GM12878 (cell line): ENCODE data around the gene SPA17. TPM values are rescaled to one million over a fixed set of nuclear protein-coding genes. Genes with fewer than 3 reads are reported as not detected.

Experiments
- ATAC-seq: fragments of 200-7000 bp; cut with Tn5 transposase; 3 replicates; pipeline ENCODE4 v1.9.1; 2020; ENCODE audit warnings: mild to moderate bottlenecking, moderate library complexity
- BruUV-seq: library from RNA; stranded (reverse); fragments of 400-500 nt; replicated peaks from 2 replicates; lab custom pipeline; 2021; lab: Mats Ljungman, UMichigan
- CTCF ChIA-PET: fragments of 300-600 bp; sonication (Branson Sonifier 250); formaldehyde crosslinking; extraction: SDS; loops from one replicate; lab custom pipeline; 2021; ENCODE audit warnings: inconsistent platforms; lab: Yijun Ruan, JAX
- POLR2A ChIA-PET: fragments of 350-600 bp; formaldehyde crosslinking; extraction: SDS; loops from one replicate; lab custom pipeline; 2021; ENCODE audit warnings: inconsistent platforms; lab: Charles Lee
- RAD21 ChIA-PET: fragments of 300-600 bp; sonication (Branson Sonifier 250); formaldehyde crosslinking; loops from one replicate; lab custom pipeline; 2023; ENCODE audit warnings: antibody characterized with exemption; ENCODE audit not compliant: unreplicated experiment; lab: Charles Lee
- SMC1A ChIA-PET: fragments of 300-600 bp; sonication (Branson Sonifier 250); formaldehyde crosslinking; loops from one replicate; lab custom pipeline; 2023; ENCODE audit not compliant: unreplicated experiment, uncharacterized antibody; lab: Charles Lee
- DNase-seq: peaks from one replicate; pipeline ENCODE4 v3.0.0-alpha.2; 2011; ENCODE audit warnings: low read depth, low spot score
- FAIRE-seq: peaks from 3 replicates; lab custom pipeline; 2011; peaks lifted over from hg19 to GRCh38; lab: Jason Lieb, UNC
- H2AFZ ChIP-seq: 2 replicates; pipeline ENCODE4 v1.6.0; 2011; ENCODE audit warnings: low read depth, low read length, control low read depth; ENCODE audit not compliant: control insufficient read depth
- H3K27ac ChIP-seq: 2 replicates; pipeline ENCODE4 v1.5.1; 2011; ENCODE audit warnings: control low read depth; ENCODE audit not compliant: control insufficient read depth, insufficient read depth
- H3K27me3 ChIP-seq, 2 experiments: replicated peaks in 1 of 2; 2 replicates each; pipeline versions ENCODE4 v1.6.0 to v1.6.1; 2011; ENCODE audit warnings: low read length in 1 of 2; ENCODE audit not compliant: control insufficient read depth in 2 of 2, insufficient read depth in 2 of 2
- H3K36me3 ChIP-seq, 2 experiments: 2 replicates each; pipeline ENCODE4 v1.5.1; 2011; ENCODE audit warnings: low read length in 1 of 2; ENCODE audit not compliant: control insufficient read depth in 2 of 2, insufficient read depth in 2 of 2
- H3K4me1 ChIP-seq: 2 replicates; pipeline ENCODE4 v1.6.1; 2011; ENCODE audit warnings: mild to moderate bottlenecking, low read length, moderate library complexity, mixed read lengths; ENCODE audit not compliant: control insufficient read depth, insufficient read depth
- H3K4me2 ChIP-seq: 2 replicates; pipeline ENCODE4 v1.6.0; 2011; ENCODE audit warnings: control low read depth; ENCODE audit not compliant: control insufficient read depth, insufficient read depth
- H3K4me3 ChIP-seq: fragments of 200-600 bp; sonication (generic); 2 replicates; pipeline ENCODE4 v1.5.1; 2016
- H3K79me2 ChIP-seq: 2 replicates; pipeline ENCODE4 v1.6.0; 2011; ENCODE audit warnings: low read length; ENCODE audit not compliant: control insufficient read depth, insufficient read depth
- H3K9ac ChIP-seq: 2 replicates; pipeline ENCODE4 v1.8.0; 2011; ENCODE audit warnings: low read length, control low read depth, mixed read lengths; ENCODE audit not compliant: control insufficient read depth, insufficient read depth
- H3K9me3 ChIP-seq: replicated peaks from 3 replicates; pipeline ENCODE4 v1.5.1; 2011; ENCODE audit warnings: mild to moderate bottlenecking, low read length; ENCODE audit not compliant: control insufficient read depth, insufficient read depth
- H4K20me1 ChIP-seq: 2 replicates; pipeline ENCODE4 v1.6.0; 2011; ENCODE audit not compliant: control insufficient read depth, insufficient read depth
- BCLAF1 ChIP-seq: fragments of 450-650 bp; IDR thresholded peaks from 2 replicates; pipeline ENCODE4 v1.6.1; 2017; ENCODE audit warnings: antibody characterized with exemption, mild to moderate bottlenecking, moderate library complexity
- CHD2 ChIP-seq: IDR thresholded peaks from 2 replicates; pipeline ENCODE4 v1.6.1; 2011; ENCODE audit warnings: low read depth, low read length, improper control_type of control experiment, borderline replicate concordance
- HDAC6 ChIP-seq: fragments of 200-600 bp; sonication (generic); IDR thresholded peaks from one replicate; pipeline ENCODE4 v1.8.0; 2017; ENCODE audit warnings: antibody characterized with exemption; ENCODE audit not compliant: unreplicated experiment
- NR2C2 ChIP-seq: IDR thresholded peaks from 2 replicates; pipeline ENCODE4 v1.6.1; 2011; ENCODE audit warnings: borderline replicate concordance, low read depth; ENCODE audit not compliant: control insufficient read depth, insufficient read length
- RAD21 ChIP-seq: IDR thresholded peaks from 2 replicates; pipeline ENCODE4 v1.6.1; 2011; ENCODE audit warnings: mild to moderate bottlenecking, low read depth, low read length, moderate library complexity; ENCODE audit not compliant: insufficient read depth
- WGBS: methylation state at CpG from one replicate; pipeline ENCODE4 v1.1.6; 2016; ENCODE audit warnings: low lambda C conversion rate; ENCODE audit not compliant: insufficient replicate concordance, insufficient coverage; ENCODE audit errors: missing lambda C conversion rate; 5-methylcytosine and 5-hydroxymethylcytosine counted together
- in situ Hi-C: fragments of 300-500 bp; cut with MboI; formaldehyde crosslinking; loops from 9 replicates; pipeline ENCODE4 v1.14.3; 2018; ENCODE audit warnings: mixed read lengths
- intact Hi-C: fragments of 100-400 bp; cut with micrococcal nuclease; formaldehyde crosslinking; loops from one replicate; pipeline ENCODE4 v1.14.2; 2022; ENCODE audit not compliant: unreplicated experiment
- polyA plus RNA-seq, 11 experiments: library from polyadenylated mRNA; depleted of rRNA in 4 of 11; unstranded in 6 of 11; stranded (reverse) in 5 of 11; fragments of >200 nt; fragmentation: Nextera tagmentation in 4 of 11; fragmentation: Illumina TruSeq in 1 of 11; extraction: Ambion mirVana in 4 of 11; extraction: Trizol in 1 of 11; gene quantifications; 1 replicate in 1 of 11; 2 replicates in 10 of 11; pipeline versions ENCODE4 v1.2.1 to v1.2.3, GENCODE V29; 2011 to 2016; ENCODE audit warnings: inconsistent platforms in 2 of 11, missing spikeins in 2 of 11, low read depth in 1 of 11
- total RNA-seq, 4 experiments: library from RNA; depleted of rRNA in 3 of 4; stranded (reverse); fragments of >200 nt in 3 of 4; fragmentation: Illumina TruSeq in 1 of 4; extraction: Trizol in 1 of 4; gene quantifications; 2 replicates each; pipeline versions ENCODE4 v1.2.1 to v1.2.3, GENCODE V29; 2013 to 2021

Gene SPA17
- total and polyA plus RNA-seq, 10 of the 15 experiments (the other 5 are each of a cell fraction or from before 2014, with no cell fraction given): 2.9 to 13.2 (median 8.5) TPM

GRCh38 chr11:124672536-124673215 is 1.0 kb upstream of the SPA17 start (continued):
- TF ChIP-seq BCLAF1 (no peak), RAD21 (no peak), HDAC6 (no peak)

- no peak for ATAC-seq
- no TSS peak for BruUV-seq
- SMC1A ChIA-PET: interaction anchor here (1.4 to 6.5 kb wide), 4 partner anchors 50 to 119 kb away, joined by 4 to 93 read pairs (median 10); partner anchors contain the start of gene ESAM
Observed at GRCh38 chr11:124674168-124674517, 439 bp downstream of the SPA17 start.

More at GRCh38 chr11:124674168-124674517, 439 bp downstream of the SPA17 start:
- Histone ChIP-seq H3K9me3 (no peaks in the 10 kb centered on the region), H3K4me1 (peaks cover 7% of the 10 kb centered on the region), H3K79me2 (no peaks in the 10 kb centered on the region), H3K4me3 (peak overlapping the region; percentile 66), H4K20me1 (no peaks in the 10 kb centered on the region), H3K27ac (no peak overlapping the region), H2AFZ (peak overlapping the region; percentile 53), H3K9ac (no peak overlapping the region), H3K4me2 (peak overlapping the region; percentile 69), H3K27me3 (no peaks in the 10 kb centered on the region), H3K36me3 (no peaks in the 10 kb centered on the region)
- TF ChIP-seq CHD2 (0 out of 2 replicates have a peak, but pooled peaks have one; percentile 15), NR2C2 (no peak)
- WGBS: 52% methylated on average over 18 of the region's 18 CpGs
- ChIA-PET RAD21 (interaction anchor here (0.6 to 1.8 kb wide), 12 partner anchors 29 to 344 kb away, joined by 3 to 11 read pairs (median 4); partner anchors contain the start of genes CCDC15 and MSANTD2), POLR2A (interaction anchor here (0.6 to 1.4 kb wide), 8 partner anchors 17 to 1168 kb away, joined by 3 to 8 read pairs (median 4); no protein-coding TSS in a partner anchor), CTCF (interaction anchor here (0.9 to 7.1 kb wide), 6 partner anchors 51 to 468 kb away, joined by 3 to 190 read pairs (median 3); partner anchors contain the start of genes ESAM, NRGN and TMEM218)
- intact Hi-C loops (loop anchor here (2.0 kb wide), 1 partner anchor 43 kb away; no protein-coding TSS in a partner anchor), in situ Hi-C loops (loop anchor here (5.0 kb wide), 2 partner anchors 88 to 163 kb away; partner anchors contain the start of gene ESAM)
- no peak for DNase-seq
- FAIRE-seq: no peak
